Measurements from ENCODE around the gene RBFOX2.

Gene RBFOX2

DNA sequence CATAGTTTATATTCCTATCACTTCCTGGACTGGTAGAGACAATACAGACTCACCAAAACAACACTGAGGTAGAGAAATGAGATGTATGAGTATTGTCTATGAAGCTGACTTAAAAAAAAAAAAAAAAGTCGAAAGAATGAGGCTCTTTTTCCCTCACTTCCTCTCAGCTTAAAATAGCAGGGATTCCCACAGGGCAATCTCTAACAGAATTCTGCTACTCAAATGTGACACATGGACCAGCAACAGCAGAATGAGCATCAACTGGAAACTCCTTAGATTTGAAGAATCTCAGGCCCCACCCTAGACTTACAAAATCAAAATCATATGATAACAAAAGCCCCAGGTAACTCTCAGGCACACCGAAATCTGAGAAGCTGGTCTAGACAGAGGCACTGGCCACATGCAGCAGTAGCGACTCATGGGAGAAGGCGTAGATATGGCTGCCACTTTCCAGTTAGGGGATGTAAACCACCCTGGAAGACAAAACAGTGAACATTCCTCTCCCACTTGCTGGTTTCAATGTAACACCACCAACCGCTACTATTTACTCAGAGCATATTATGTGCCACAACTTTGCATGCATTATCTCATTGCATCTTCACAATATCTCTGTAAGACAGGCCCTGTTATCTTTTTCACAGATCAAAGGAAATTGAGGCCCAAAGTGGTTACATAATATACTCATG, 128.0 kb downstream of the RBFOX2 start:
- TF ChIP-seq MAX (IDR thresholded peaks at IDR 0.05) (no peak), ZBTB7A (IDR thresholded peaks at IDR 0.05; ENCODE audit: low read depth) (no peak), CEBPB (IDR thresholded peaks at IDR 0.05) (no peak), TAF1 (IDR thresholded peaks at IDR 0.05; ENCODE audit: low read depth) (no peak), EGR1 (IDR thresholded peaks at IDR 0.05) (no peak), CREB1 (IDR thresholded peaks at IDR 0.05; ENCODE audit: low read depth) (no peak), RAD21 (IDR thresholded peaks at IDR 0.05; ENCODE audit: low read depth) (no peak), TEAD4 (IDR thresholded peaks at IDR 0.05) (no peak), YY1 (IDR thresholded peaks at IDR 0.05; ENCODE audit: low read depth) (no peak), NFIC (IDR thresholded peaks at IDR 0.05) (no peak), EP300 (IDR thresholded peaks at IDR 0.05; ENCODE audit: borderline replicate concordance) (no peak), FOXM1 (IDR thresholded peaks at IDR 0.05; ENCODE audit: borderline replicate concordance, low read depth) (no peak), TCF12 (IDR thresholded peaks at IDR 0.05; ENCODE audit: low read depth) (no peak)
- TF ChIP-seq, protein P1, sequence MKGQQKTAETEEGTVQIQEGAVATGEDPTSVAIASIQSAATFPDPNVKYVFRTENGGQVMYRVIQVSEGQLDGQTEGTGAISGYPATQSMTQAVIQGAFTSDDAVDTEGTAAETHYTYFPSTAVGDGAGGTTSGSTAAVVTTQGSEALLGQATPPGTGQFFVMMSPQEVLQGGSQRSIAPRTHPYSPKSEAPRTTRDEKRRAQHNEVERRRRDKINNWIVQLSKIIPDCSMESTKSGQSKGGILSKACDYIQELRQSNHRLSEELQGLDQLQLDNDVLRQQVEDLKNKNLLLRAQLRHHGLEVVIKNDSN (IDR thresholded peaks at IDR 0.05) = no peak
- TF ChIP-seq, protein P2, sequence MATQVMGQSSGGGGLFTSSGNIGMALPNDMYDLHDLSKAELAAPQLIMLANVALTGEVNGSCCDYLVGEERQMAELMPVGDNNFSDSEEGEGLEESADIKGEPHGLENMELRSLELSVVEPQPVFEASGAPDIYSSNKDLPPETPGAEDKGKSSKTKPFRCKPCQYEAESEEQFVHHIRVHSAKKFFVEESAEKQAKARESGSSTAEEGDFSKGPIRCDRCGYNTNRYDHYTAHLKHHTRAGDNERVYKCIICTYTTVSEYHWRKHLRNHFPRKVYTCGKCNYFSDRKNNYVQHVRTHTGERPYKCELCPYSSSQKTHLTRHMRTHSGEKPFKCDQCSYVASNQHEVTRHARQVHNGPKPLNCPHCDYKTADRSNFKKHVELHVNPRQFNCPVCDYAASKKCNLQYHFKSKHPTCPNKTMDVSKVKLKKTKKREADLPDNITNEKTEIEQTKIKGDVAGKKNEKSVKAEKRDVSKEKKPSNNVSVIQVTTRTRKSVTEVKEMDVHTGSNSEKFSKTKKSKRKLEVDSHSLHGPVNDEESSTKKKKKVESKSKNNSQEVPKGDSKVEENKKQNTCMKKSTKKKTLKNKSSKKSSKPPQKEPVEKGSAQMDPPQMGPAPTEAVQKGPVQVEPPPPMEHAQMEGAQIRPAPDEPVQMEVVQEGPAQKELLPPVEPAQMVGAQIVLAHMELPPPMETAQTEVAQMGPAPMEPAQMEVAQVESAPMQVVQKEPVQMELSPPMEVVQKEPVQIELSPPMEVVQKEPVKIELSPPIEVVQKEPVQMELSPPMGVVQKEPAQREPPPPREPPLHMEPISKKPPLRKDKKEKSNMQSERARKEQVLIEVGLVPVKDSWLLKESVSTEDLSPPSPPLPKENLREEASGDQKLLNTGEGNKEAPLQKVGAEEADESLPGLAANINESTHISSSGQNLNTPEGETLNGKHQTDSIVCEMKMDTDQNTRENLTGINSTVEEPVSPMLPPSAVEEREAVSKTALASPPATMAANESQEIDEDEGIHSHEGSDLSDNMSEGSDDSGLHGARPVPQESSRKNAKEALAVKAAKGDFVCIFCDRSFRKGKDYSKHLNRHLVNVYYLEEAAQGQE (IDR thresholded peaks at IDR 0.05; ENCODE audit: low read depth) = no peak

DNA sequence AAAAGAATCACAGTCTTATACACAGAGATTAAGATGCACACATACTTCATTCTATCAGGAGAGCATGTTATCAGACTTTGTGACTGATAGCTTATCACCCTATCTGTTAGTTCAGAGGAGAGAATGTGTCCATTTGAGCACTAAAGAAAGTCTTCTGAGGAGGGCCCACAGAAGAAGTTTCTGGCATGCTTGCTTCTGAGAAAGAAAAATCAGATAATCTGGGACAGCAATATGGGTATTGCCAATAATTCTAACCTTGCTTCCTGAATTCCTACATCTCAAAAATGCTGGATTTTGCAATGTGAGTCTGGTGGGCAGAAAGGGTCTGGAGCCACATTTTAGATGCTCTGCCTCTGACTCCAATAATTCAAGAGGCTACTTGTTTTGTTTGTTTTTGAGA, 128.9 kb downstream of the RBFOX2 start:
- TF ChIP-seq NFIC (IDR thresholded peaks at IDR 0.05) (no peak), TAF1 (IDR thresholded peaks at IDR 0.05; ENCODE audit: low read depth) (no peak)

GRCh38 chr22:35896111-35896705, 132.4 kb downstream of the RBFOX2 start:
- no peak for TF ChIP-seq RAD21 (IDR thresholded peaks at IDR 0.05; ENCODE audit: low read depth)
- no peak for TF ChIP-seq NFIC (IDR thresholded peaks at IDR 0.05)
- TF ChIP-seq, protein P1 (IDR thresholded peaks at IDR 0.05) = no peak
- no peak for TF ChIP-seq MAX (IDR thresholded peaks at IDR 0.05)
- no peak for TF ChIP-seq TEAD4 (IDR thresholded peaks at IDR 0.05)
- no peak for TF ChIP-seq EGR1 (IDR thresholded peaks at IDR 0.05)
- no peak for TF ChIP-seq CREB1 (IDR thresholded peaks at IDR 0.05; ENCODE audit: low read depth)
- TF ChIP-seq ZBTB7A (IDR thresholded peaks at IDR 0.05; ENCODE audit: low read depth) = no peak
- TF ChIP-seq YY1 (IDR thresholded peaks at IDR 0.05; ENCODE audit: low read depth) = no peak
- TF ChIP-seq TCF12 (IDR thresholded peaks at IDR 0.05; ENCODE audit: low read depth) = no peak
- TF ChIP-seq, protein P2 (IDR thresholded peaks at IDR 0.05; ENCODE audit: low read depth) = no peak
- TF ChIP-seq EP300 (IDR thresholded peaks at IDR 0.05; ENCODE audit: borderline replicate concordance) = no peak
- TF ChIP-seq CEBPB (IDR thresholded peaks at IDR 0.05) = no peak

GRCh38 chr22:35894937-35895708, 133.5 kb downstream of the RBFOX2 start:
- TF ChIP-seq, protein P2 (IDR thresholded peaks at IDR 0.05; ENCODE audit: low read depth) = no peak
- TF ChIP-seq, protein P1 (IDR thresholded peaks at IDR 0.05) = no peak
- TF ChIP-seq MAX (IDR thresholded peaks at IDR 0.05) = no peak
- no peak for TF ChIP-seq NFIC (IDR thresholded peaks at IDR 0.05)
- TF ChIP-seq YY1 (IDR thresholded peaks at IDR 0.05; ENCODE audit: low read depth) = no peak
- TF ChIP-seq ZBTB7A (IDR thresholded peaks at IDR 0.05; ENCODE audit: low read depth) = no peak

All from Ishikawa (cell line).